Endothelial cell of umbilical vein (primary cell): ENCODE results near the gene FYN. TPM values are rescaled to one million over a fixed set of nuclear protein-coding genes. Genes with fewer than 3 reads are reported as not detected.

Experiments
- BruUV-seq: library from RNA; stranded (reverse); fragments of 400-500 nt; replicated peaks from 2 replicates; lab custom pipeline; 2021; lab: Mats Ljungman, UMichigan
- CTCF ChIA-PET: fragments of 300-600, 350-600 bp; sonication (Branson Sonifier 250); formaldehyde crosslinking; loops from one replicate; lab custom pipeline; 2021; ENCODE audit warnings: antibody characterized with exemption, inconsistent platforms; lab: Charles Lee
- POLR2A ChIA-PET: fragments of 300-600, 350-600 bp; sonication (Branson Sonifier 250); formaldehyde crosslinking; loops from one replicate; lab custom pipeline; 2021; ENCODE audit warnings: antibody characterized with exemption, inconsistent platforms; lab: Charles Lee
- DNase-seq: peaks from one replicate; pipeline ENCODE4 v3.0.0-alpha.2; 2011; ENCODE audit warnings: low read depth, low spot score
- FAIRE-seq: peaks from 2 replicates; lab custom pipeline; 2011; peaks lifted over from hg19 to GRCh38; lab: Jason Lieb, UNC
- H2AFZ ChIP-seq: 2 replicates; pipeline ENCODE4 v1.6.0; 2012; ENCODE audit warnings: low read depth, low read length, control low read depth, inconsistent platforms
- H3K27ac ChIP-seq: 2 replicates; pipeline ENCODE4 v1.5.1; 2011; ENCODE audit warnings: low read depth, mild to moderate bottlenecking, control low read depth, low read length, moderate library complexity; ENCODE audit not compliant: insufficient read depth
- H3K27me3 ChIP-seq, 2 experiments: 2 replicates each; pipeline versions ENCODE4 v1.6.0 to v1.6.1; 2011; ENCODE audit warnings: low read length in 2 of 2, mixed read lengths in 1 of 2; ENCODE audit not compliant: control insufficient read depth in 2 of 2, insufficient read depth in 2 of 2
- H3K36me3 ChIP-seq, 2 experiments: 2 replicates in 1 of 2; 3 replicates in 1 of 2; pipeline ENCODE4 v1.5.1; 2011; ENCODE audit warnings: low read length in 2 of 2, mild to moderate bottlenecking in 1 of 2, moderate library complexity in 1 of 2; ENCODE audit not compliant: control insufficient read depth in 2 of 2, insufficient read depth in 2 of 2; ENCODE audit errors: extremely low read depth in 1 of 2
- H3K4me1 ChIP-seq: 3 replicates; pipeline ENCODE4 v1.5.1; 2011; ENCODE audit warnings: mild to moderate bottlenecking, low read length; ENCODE audit not compliant: control insufficient read depth, insufficient read depth; ENCODE audit errors: extremely low read depth
- H3K4me2 ChIP-seq: 2 replicates; pipeline ENCODE4 v1.6.1; 2011; ENCODE audit warnings: low read length, control low read depth, mixed read lengths; ENCODE audit not compliant: insufficient read depth
- H3K4me3 ChIP-seq, 3 experiments: fragments of 200-600 bp in 1 of 3; sonication (generic), shearing (Covaris generic) in 1 of 3; replicated peaks in 1 of 3; 2 replicates each; pipeline ENCODE4 v1.5.1; 2011 to 2016; ENCODE audit warnings: control low read depth in 3 of 3, low read length in 3 of 3, mild to moderate bottlenecking in 2 of 3, inconsistent platforms in 1 of 3, low read depth in 1 of 3, moderate library complexity in 1 of 3; ENCODE audit not compliant: insufficient read depth in 1 of 3
- H3K79me2 ChIP-seq: 2 replicates; pipeline ENCODE4 v1.6.0; 2012; ENCODE audit warnings: low read length, inconsistent platforms; ENCODE audit not compliant: control insufficient read depth, insufficient read depth
- H3K9ac ChIP-seq: replicated peaks from 2 replicates; pipeline ENCODE3; 2011; ENCODE audit warnings: low read length, control low read depth; ENCODE audit not compliant: insufficient read depth; ENCODE audit errors: extremely low read depth
- H3K9me1 ChIP-seq: replicated peaks from 3 replicates; pipeline ENCODE4 v1.6.0; 2011; ENCODE audit warnings: mild to moderate bottlenecking, low read length; ENCODE audit not compliant: control insufficient read depth, insufficient read depth; ENCODE audit errors: extremely low read depth
- H3K9me3 ChIP-seq: replicated peaks from 2 replicates; pipeline ENCODE4 v1.5.1; 2012; ENCODE audit warnings: low read length, inconsistent platforms; ENCODE audit not compliant: control insufficient read depth, insufficient read depth
- H4K20me1 ChIP-seq: replicated peaks from 2 replicates; pipeline ENCODE3; 2011; ENCODE audit warnings: mild to moderate bottlenecking, low read length; ENCODE audit not compliant: control insufficient read depth, insufficient read depth; ENCODE audit errors: extremely low read depth
- CTCF ChIP-seq, 2 donors: IDR thresholded peaks; 1 replicate in 1 of 2; 2 replicates in 1 of 2; pipeline ENCODE4 v1.5.1; 2011; ENCODE audit warnings: low read length in 2 of 2, mild to moderate bottlenecking in 2 of 2, moderate library complexity in 2 of 2, control low read depth in 1 of 2, inconsistent platforms in 1 of 2, low read depth in 1 of 2; ENCODE audit not compliant: insufficient read depth in 1 of 2; ENCODE audit errors: extremely low read depth in 1 of 2
- EZH2 ChIP-seq: IDR thresholded peaks from 2 replicates; pipeline ENCODE4 v1.6.1; 2012; ENCODE audit warnings: borderline replicate concordance, low read depth, mild to moderate bottlenecking, moderate library complexity, low read length, inconsistent platforms; ENCODE audit not compliant: severe bottlenecking
- FOS ChIP-seq: IDR thresholded peaks from 2 replicates; pipeline ENCODE4 v1.6.1; 2011; ENCODE audit warnings: mild to moderate bottlenecking, low read length, moderate library complexity, borderline replicate concordance; ENCODE audit not compliant: insufficient read depth
- GATA2 ChIP-seq: IDR thresholded peaks from 2 replicates; pipeline ENCODE4 v1.7.0; 2011; ENCODE audit warnings: low read depth, mild to moderate bottlenecking, moderate library complexity, mixed read lengths, low read length; ENCODE audit not compliant: insufficient read length, insufficient read depth
- JUN ChIP-seq: IDR thresholded peaks from 2 replicates; pipeline ENCODE4 v1.6.1; 2011; ENCODE audit warnings: borderline replicate concordance, low read depth; ENCODE audit not compliant: insufficient read length, insufficient read depth
- MAX ChIP-seq: IDR thresholded peaks from 2 replicates; pipeline ENCODE4 v1.6.1; 2011; ENCODE audit not compliant: insufficient read depth, insufficient read length
- MYC ChIP-seq: IDR thresholded peaks from one replicate; pipeline ENCODE4 v1.6.1; 2011; ENCODE audit warnings: mild to moderate bottlenecking, low read depth, low read length
- POLR2A ChIP-seq: IDR thresholded peaks from 2 replicates; pipeline ENCODE4 v1.6.1; 2012; ENCODE audit warnings: low read depth, mild to moderate bottlenecking, control low read depth, low read length
- POLR2AphosphoS5 ChIP-seq: IDR thresholded peaks from 2 replicates; pipeline ENCODE4 v1.6.1; 2012; ENCODE audit warnings: low read depth, mild to moderate bottlenecking, control low read depth, low read length, moderate library complexity; ENCODE audit not compliant: insufficient read depth
- dilution Hi-C: fragments of 300-500 bp; cut with MboI; formaldehyde crosslinking; loops from one replicate; pipeline ENCODE4 v1.15.0; 2019; ENCODE audit warnings: low sequenced_read_pairs; ENCODE audit not compliant: extremely low pct_ligation_motif_present
- intact Hi-C: fragments of 100-400 bp; cut with micrococcal nuclease; formaldehyde crosslinking; loops from one replicate; pipeline ENCODE4 v1.10.0; 2022
- polyA plus RNA-seq, 4 experiments: library from polyadenylated mRNA; depleted of rRNA in 3 of 4; stranded (reverse) in 3 of 4; unstranded in 1 of 4; fragments of >200 nt; gene quantifications; 2 replicates each; pipeline versions ENCODE4 v1.2.1 to v1.2.3, GENCODE V29; 2011 to 2012; ENCODE audit warnings: missing spikeins in 1 of 4
- total RNA-seq: library from RNA; stranded (reverse); gene quantifications from 2 replicates; pipeline ENCODE4 v1.2.3, GENCODE V29; 2021

The FYN gene
- total and polyA plus RNA-seq, 2 donors (not counting 3 experiments of a cell fraction or from before 2014, with no cell fraction given), result 69.0 to 143 TPM

- POLR2A ChIA-PET, result no interaction called here
These were observed 187.7 kb downstream of the FYN start for GRCh38 chr6:111685526-111685925.

More at GRCh38 chr6:111685526-111685925, 187.7 kb downstream of the FYN start:
- Histone ChIP-seq H3K27ac (no peak overlapping the region), H3K27me3 (no peaks in the 10 kb centered on the region), H3K9me1 (no peaks in the 10 kb centered on the region), H2AFZ (no peak overlapping the region), H3K9me3 (no peaks in the 10 kb centered on the region), H3K9ac (no peak overlapping the region), H3K36me3 (peaks cover 4 to 7% of the 10 kb centered on the region in 2 experiments), H3K79me2 (no peaks in the 10 kb centered on the region), H3K4me1 (peaks cover 51% of the 10 kb centered on the region), H3K4me3 (no peak overlapping the region), H3K4me2 (no peak overlapping the region), H4K20me1 (no peaks in the 10 kb centered on the region)
- BruUV-seq, result no TSS peak
- TF ChIP-seq MAX (no peak), EZH2 (no peak), GATA2 (no peak), JUN (no peak), FOS (no peak), POLR2A (no peak), MYC (no peak), CTCF (IDR thresholded peaks at IDR 0.05; ENCODE audit: extremely low read depth in 1 of 2, insufficient read depth in 1 of 2, low read depth in 1 of 2, low read length in 2 of 2) (no peak), POLR2AphosphoS5 (no peak)
- no peak for FAIRE-seq
- CTCF ChIA-PET, result interaction anchor here (1.0 to 1.1 kb wide), 2 partner anchors 43 to 426 kb away, joined by 4 read pairs; a partner anchor contains a TSS
- dilution Hi-C loops (no loop called here), intact Hi-C loops (no loop called here)
- DNase-seq, result peak; percentile 39
